ENCODE results near the gene IL11. TPM values are rescaled to one million over a fixed set of nuclear protein-coding genes. Genes with fewer than 3 reads are reported as not detected.
A peak's percentile ranks its signal among the peaks of the same experiment; 100 is the strongest.
"Not testable (repeated sequence)": the region's sequence is repeated elsewhere in the genome, so short reads cannot be mapped to it uniquely, and the experiment has no call there.

Gene IL11
- total RNA-seq, 1 experiment from 2014 or later, result 8.4 TPM

DNA sequence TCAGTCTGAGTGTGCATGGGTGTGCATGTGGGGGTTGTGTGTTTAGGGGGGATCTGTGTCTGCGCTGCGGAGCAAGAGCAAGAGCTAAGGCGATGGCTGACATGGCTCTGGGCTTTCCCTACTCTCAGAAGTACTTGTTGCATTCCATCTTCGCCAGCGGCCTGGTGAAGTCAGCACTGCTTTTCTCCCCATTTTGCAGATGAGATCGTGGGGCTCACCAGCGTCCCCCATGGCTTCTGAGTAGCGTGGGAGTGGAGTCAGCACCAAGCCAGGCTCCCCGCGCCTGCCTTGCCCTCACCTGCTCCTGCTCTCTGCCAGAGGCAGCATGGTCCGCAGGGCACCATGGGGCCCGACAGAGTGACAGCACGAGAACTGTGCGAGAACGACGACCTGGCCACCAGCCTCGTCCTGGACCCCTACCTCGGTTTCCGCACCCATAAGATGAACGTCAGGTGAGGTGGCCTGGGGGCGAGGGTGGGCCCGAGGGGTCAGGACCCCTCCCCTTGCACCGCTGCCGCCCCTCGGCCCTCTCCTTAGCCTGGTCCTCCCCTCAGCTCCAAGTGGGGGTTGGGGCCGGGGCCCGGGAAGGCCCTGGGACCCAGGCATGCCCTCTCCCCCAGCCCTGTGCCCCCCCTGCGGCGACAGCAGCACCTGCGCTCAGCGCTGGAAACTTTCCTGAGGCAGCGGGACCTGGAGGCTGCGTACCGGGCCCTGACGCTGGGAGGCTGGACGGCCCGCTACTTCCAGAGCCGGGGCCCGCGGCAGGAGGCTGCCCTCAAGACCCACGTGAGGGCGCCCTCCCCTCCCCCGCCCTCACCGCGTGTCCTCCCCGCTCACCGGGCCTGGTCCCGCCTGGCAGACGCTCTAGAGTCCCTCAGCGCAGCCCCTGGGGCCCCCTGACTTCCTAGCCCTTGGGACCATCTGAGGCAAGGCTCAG lies 28.4 kb downstream of the IL11 start:
- DNase-seq (ENCODE audit: low spot score), result no peak
- in situ Hi-C loops (cut with HindIII; ENCODE audit: low sequenced_read_pairs), result loop anchor here (10.0 kb wide), 1 partner anchor 167 kb away; no protein-coding TSS in a partner anchor

DNA sequence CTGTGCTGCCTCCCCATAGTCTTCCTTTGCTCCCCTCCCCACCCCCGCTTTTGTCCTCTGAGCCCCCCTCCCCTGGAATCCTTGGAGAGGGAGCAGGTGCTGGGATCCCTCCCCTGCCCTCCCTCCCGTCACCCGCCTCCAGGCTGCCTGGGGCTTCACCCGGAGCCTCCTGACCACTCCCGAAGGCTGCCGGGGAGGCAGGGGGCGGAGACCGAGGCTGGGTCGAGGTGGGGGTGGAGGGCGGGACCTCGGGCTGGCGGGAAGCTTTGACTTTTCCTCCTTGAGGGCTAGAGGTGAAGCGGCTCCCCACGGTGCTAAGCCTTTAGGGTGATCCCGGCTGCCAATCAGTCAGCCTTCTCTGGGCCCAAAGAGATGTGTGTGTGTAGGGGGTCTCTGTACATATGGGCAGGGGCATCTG lies 29.1 kb downstream of the IL11 start:
- in situ Hi-C loops (cut with HindIII; ENCODE audit: low sequenced_read_pairs), result loop anchor here (10.0 kb wide), 1 partner anchor 166 kb away; no protein-coding TSS in a partner anchor
- DNase-seq (ENCODE audit: low spot score), result peak; percentile 66

DNA sequence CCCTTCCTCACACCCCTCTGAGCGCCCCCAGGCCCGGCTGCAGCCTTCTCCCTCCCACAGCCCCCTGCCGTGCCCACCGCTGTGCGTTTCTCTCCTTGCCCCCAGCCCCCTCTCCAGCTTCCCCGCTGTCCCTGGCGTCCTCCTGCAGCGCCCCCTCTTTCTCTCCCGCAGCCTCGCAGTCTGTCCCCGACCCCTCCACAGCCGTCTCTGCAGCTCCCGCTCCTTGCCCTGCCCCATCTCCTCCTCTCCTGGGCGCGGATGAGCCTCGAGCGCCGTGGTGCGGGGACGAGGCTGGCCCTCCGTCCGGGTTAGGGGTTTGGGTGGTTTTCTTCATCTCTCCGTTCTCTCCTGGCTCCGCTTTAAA lies 29.5 kb downstream of the IL11 start:
- DNase-seq (ENCODE audit: low spot score), result no peak
- in situ Hi-C loops (cut with HindIII; ENCODE audit: low sequenced_read_pairs), result loop anchor here (10.0 kb wide), 1 partner anchor 166 kb away; no protein-coding TSS in a partner anchor

GRCh38 chr19:55339889-55340783 lies 30.1 kb downstream of the IL11 start:
- in situ Hi-C loops (cut with HindIII; ENCODE audit: low sequenced_read_pairs), result loop anchor here (10.0 kb wide), 1 partner anchor 165 kb away; no protein-coding TSS in a partner anchor
- no peak for DNase-seq (ENCODE audit: low spot score)

GRCh38 chr19:55339105-55339888 lies 31.0 kb downstream of the IL11 start, which contains the start of gene KMT5C:
KMT5C (plus strand) TSS chr19:55339876; CDS start chr19:55341937, 2,061 bp downstream.
- DNase-seq (ENCODE audit: low spot score), result peak; percentile 100
- in situ Hi-C loops (cut with HindIII; ENCODE audit: low sequenced_read_pairs), result no loop called here

DNA sequence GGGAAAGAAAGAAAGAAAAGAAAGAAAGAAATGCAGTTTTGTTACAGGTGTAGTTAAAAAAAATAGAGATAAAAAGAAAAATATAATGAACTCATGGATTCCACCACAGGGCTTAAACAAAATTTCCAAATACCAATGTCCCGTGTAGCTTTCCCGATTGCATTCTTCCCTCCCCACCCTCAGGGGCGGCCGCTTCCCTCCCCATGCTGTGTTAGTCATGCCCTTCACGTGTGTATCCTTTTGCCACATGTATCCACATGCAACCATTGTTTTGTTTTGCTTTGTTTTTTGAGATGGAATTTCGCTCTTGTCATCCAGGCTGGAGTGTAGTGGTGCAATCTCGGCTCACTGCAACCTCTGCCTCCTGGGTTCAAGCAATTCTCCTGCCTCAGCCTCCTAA lies 34.2 kb downstream of the IL11 start:
- in situ Hi-C loops (cut with HindIII; ENCODE audit: low sequenced_read_pairs), result no loop called here
- DNase-seq (ENCODE audit: low spot score), result no peak

- in situ Hi-C loops (cut with HindIII; ENCODE audit: low sequenced_read_pairs), result no loop called here
- DNase-seq (ENCODE audit: low spot score), result no peak
Measured at GRCh38 chr19:55333870-55334269, 36.4 kb downstream of the IL11 start.

GRCh38 chr19:55329791-55330190 lies 40.5 kb downstream of the IL11 start:
- DNase-seq (ENCODE audit: low spot score); in situ Hi-C loops (cut with HindIII; ENCODE audit: low sequenced_read_pairs): not testable (repeated sequence)

DNA sequence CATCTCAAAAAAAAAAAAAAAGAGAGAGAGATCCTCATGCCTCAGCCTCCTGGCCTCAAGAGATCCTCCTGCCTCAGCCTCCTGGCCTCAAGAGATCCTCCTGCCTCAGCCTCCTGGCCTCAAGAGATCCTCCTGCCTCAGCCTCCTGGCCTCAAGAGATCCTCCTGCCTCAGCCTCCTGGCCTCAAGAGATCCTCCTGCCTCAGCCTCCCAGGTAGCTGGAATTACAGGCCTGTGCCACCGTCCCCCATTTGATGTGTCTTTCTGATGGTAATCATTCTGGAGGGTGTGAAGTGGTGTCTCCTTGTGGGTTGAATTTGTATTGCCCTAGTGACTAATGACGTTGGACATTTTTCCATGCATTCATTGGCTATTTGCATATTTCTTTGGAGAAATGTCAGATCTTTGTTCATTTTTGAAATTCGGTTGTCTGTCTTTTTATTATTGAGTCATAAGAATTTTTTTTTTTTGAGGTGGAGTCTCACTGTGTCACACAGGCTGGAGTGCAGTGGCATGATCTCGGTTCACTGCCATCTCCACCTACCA lies 41.4 kb downstream of the IL11 start:
- in situ Hi-C loops (cut with HindIII; ENCODE audit: low sequenced_read_pairs); DNase-seq (ENCODE audit: low spot score): not testable (repeated sequence)

GRCh38 chr19:55325172-55325571 lies 45.1 kb downstream of the IL11 start, which contains the start of gene TMEM150B:
TMEM150B (minus strand) TSS chr19:55325341; CDS start chr19:55321036, 4,305 bp downstream.
- no peak for DNase-seq (ENCODE audit: low spot score)
- in situ Hi-C loops (cut with HindIII; ENCODE audit: low sequenced_read_pairs), result no loop called here

DNA sequence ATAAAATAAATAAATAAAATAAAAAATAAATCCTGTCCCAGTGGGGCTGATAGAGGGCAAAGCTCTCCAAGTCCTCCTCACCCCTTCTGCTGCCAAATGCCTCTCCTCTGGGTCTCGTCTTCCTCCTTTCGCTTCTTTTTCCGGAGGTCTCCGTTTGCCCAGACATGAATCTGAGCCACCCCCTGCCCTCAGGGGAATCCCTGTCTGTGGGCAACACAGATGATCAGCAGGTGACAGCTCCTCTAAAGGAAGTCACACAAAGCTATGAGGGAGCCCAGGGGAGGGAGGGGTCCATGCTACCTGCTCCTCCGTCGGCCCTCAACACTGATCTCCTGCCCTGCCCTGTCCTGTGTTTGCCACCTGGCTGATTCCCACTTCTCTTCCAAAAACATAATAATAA lies 45.6 kb downstream of the IL11 start:
- in situ Hi-C loops (cut with HindIII; ENCODE audit: low sequenced_read_pairs), result no loop called here
- DNase-seq (ENCODE audit: low spot score), result no peak

DNA sequence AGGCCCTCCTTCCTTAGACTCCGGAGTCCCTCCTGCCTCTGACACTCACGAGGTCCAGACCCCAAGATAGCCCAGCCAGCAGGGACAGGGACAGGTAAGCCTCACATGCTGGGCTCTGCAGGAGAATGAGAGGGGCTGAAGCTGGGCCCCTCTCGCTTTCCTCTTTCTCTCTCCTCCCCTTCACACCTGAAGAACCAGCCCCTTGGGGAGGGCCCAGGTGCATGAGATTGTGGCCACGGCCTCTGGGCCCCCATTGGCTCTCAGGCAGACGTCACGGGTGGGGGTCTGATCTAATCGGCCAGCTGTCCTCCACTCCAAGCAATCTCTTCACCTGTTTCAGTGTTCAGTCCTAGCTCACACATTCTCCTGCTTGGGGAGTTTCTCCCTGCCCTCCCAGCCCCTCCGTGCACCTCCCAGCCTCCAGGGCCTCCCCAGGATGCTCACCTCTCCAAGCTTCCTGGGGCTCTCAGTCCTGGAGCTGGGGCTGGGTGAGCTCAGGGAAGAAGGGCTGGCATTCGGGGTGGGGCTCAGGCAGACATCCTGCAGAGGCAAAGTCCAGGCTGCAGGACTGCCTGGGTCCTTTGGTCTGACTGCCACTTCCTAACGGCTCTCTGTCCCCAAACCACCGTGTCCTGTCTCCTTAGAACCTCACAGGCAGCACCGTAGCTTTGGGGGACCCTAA lies 47.9 kb downstream of the IL11 start:
- DNase-seq (ENCODE audit: low spot score), result no peak
- in situ Hi-C loops (cut with HindIII; ENCODE audit: low sequenced_read_pairs), result no loop called here

GRCh38 chr19:55321466-55322137 lies 48.7 kb downstream of the IL11 start:
- in situ Hi-C loops (cut with HindIII; ENCODE audit: low sequenced_read_pairs), result no loop called here
- no peak for DNase-seq (ENCODE audit: low spot score)

GRCh38 chr19:55320844-55321419 lies 49.3 kb downstream of the IL11 start:
- in situ Hi-C loops (cut with HindIII; ENCODE audit: low sequenced_read_pairs), result no loop called here
- DNase-seq (ENCODE audit: low spot score), result no peak

- in situ Hi-C loops (cut with HindIII; ENCODE audit: low sequenced_read_pairs), result no loop called here
- DNase-seq (ENCODE audit: low spot score), result peak; percentile 79
Measured at GRCh38 chr19:55319785-55320184, 50.5 kb downstream of the IL11 start.

- in situ Hi-C loops (cut with HindIII; ENCODE audit: low sequenced_read_pairs), result no loop called here
- no peak for DNase-seq (ENCODE audit: low spot score)
Measured at GRCh38 chr19:55316646-55317045, 53.6 kb downstream of the IL11 start.

DNA sequence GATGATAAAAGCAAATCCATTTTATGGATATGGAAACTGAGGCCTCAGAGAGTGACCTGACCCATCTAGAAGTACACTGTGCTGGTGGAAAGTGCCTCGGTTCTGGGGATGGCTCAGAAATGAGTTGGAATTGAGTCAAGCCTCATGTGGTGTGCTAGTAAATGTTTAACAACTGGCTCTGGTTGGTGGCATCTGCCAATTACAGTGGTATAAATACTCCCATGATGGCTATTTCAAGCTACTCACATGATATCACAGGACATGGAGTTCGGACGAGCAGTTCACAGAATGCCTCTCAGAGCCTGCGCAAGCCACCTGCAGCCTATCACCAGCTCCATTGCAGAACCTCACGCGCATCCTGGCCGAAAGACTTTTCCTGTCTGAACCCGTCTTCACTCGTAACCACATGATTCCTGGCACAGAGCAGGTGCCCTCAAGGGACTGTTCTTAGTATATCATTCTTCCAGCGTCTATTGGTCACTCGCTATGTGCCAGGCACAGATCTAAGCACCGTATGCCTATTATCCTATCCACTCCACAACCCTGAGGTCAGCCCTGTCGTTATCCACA lies 54.2 kb downstream of the IL11 start:
- in situ Hi-C loops (cut with HindIII; ENCODE audit: low sequenced_read_pairs), result no loop called here
- DNase-seq (ENCODE audit: low spot score), result no peak

Measured in G401 (cell line).